GM12864 (cell line): ENCODE measurements around the gene ASRGL1.

ENCODE experiments used
- DNase-seq: peaks from one replicate; pipeline ENCODE4 v3.0.0-alpha.2; 2011; ENCODE audit warnings: low read depth
- H3K4me3 ChIP-seq: 2 replicates; pipeline ENCODE4 v1.5.1; 2011; ENCODE audit warnings: mild to moderate bottlenecking, low read depth, low read length, control low read depth
- TF ChIP-seq, protein P1 (sequence below): IDR thresholded peaks from 2 replicates; pipeline ENCODE4 v1.5.1; 2011; ENCODE audit warnings: low read depth, mild to moderate bottlenecking, moderate library complexity, low read length, control low read depth, inconsistent platforms; ENCODE audit errors: missing control alignments

The ASRGL1 gene

DNA sequence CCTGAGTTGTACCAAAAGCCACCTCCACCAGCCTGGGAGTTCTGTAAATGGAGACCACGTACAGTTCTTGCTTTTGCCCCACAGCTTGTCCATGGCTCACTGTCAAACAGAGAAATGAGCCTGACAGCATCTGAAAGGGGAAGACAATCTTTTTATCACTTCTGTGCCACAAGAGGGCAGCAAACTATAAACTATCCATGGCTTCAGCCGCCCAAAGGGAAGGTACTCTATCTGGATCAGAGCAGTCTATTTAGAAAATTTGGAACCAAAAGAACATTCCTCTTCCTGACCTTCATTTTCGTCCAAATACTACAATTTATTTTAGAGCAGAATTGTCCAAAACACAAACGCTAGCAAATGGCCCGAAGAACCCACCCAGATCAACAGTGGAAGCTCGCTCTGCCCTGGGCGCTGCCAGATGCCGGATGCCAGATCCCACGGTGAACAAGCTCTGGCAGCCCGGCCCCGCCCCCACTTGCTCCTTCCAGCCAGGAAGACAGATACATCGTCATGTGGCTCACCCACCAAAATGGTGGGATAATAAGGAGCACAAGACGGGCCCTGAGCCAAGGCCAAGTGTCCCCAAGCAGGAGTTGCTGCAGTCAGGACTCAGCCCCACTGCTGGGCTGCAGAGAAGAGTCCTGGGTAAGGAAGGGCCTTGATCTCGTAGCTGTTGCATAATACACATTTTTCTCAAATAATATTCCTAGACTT, 57.7 kb downstream of the ASRGL1 start:
- TF ChIP-seq, protein P1, sequence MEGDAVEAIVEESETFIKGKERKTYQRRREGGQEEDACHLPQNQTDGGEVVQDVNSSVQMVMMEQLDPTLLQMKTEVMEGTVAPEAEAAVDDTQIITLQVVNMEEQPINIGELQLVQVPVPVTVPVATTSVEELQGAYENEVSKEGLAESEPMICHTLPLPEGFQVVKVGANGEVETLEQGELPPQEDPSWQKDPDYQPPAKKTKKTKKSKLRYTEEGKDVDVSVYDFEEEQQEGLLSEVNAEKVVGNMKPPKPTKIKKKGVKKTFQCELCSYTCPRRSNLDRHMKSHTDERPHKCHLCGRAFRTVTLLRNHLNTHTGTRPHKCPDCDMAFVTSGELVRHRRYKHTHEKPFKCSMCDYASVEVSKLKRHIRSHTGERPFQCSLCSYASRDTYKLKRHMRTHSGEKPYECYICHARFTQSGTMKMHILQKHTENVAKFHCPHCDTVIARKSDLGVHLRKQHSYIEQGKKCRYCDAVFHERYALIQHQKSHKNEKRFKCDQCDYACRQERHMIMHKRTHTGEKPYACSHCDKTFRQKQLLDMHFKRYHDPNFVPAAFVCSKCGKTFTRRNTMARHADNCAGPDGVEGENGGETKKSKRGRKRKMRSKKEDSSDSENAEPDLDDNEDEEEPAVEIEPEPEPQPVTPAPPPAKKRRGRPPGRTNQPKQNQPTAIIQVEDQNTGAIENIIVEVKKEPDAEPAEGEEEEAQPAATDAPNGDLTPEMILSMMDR = peak; percentile 57
- peak; percentile 38 for DNase-seq
- H3K4me3 ChIP-seq = no peak overlapping the region

DNA sequence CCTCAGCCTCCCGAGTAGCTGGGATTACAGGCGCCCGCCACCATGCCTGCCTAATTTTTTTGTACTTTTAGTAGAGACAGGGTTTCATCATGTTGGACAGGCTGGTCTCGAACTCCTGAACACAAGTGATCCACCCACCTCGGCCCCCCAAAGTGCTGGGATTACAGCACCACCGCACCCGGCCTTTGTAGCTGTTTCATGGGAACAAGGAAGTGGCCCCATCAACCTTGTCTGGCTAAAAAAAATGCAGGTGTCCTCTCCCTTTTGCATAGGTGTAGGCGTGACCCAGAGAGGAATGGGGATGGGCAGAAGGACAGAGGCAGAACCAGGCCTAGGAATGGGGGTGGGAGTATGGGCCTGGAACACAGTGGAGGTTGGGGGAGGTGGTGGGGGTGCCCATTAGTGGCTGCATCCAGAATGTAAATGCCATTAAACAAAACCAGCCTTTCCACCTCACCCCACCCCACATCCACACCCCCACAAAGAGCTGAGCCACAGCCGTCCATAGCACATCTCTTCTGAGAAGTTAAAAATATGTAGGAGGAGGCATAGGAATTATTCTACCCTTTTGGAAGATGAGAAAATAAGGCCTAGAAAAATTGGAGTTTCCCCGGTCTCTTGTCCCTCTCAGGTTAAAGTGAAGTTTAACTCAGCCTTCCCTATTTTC, 58.8 kb downstream of the ASRGL1 start:
- H3K4me3 ChIP-seq = no peak overlapping the region
- TF ChIP-seq, protein P1 = no peak
- no peak for DNase-seq

DNA sequence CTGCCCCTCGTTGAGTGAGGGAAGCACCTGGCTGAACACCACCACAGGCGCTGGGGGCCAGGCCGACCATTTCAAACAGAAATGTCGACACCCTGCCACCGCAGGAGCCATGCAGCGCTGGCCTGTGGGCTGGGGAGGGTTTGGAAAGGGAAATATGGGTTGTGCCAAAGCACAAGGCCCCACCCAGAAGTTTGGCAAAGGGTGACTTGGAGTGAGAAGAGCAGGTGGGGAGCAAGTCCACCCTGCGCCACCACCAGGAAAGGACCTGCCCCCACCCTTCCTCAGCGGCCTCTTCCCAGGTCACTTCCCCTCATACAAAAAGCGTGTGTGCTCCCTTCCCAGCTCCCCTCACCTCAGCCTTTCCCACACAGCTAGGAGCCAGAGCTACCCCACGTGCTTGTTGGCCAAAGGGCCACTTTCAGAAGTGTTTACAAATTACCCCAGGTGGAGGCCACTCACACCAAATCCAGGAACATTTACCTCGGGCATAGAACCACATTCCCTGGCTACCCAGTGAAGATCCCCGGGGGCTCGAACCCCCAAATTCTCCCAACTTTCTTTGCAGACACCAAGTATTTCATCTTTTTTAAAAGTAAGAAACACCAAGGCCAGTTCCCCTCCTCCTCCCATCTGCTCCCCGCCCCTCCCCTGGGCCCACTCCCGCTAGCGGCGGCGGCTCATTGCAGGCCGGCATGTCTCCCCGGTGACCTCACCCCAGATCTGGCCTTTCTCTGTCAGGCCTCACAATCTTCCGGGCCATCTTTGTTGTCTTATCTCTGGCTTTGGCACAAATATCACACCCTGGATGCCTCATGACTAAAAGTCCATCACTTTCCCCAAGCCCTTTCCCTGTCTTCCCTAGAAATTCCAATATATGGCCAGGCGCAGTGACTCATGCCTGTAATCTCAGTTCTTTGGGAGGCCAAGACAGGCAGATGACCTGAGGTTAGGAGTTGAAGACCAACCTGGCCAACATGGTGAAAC, 61.1 kb downstream of the ASRGL1 start:
- DNase-seq = no peak
- TF ChIP-seq, protein P1 = no peak
- no peak overlapping the region for H3K4me3 ChIP-seq

DNA sequence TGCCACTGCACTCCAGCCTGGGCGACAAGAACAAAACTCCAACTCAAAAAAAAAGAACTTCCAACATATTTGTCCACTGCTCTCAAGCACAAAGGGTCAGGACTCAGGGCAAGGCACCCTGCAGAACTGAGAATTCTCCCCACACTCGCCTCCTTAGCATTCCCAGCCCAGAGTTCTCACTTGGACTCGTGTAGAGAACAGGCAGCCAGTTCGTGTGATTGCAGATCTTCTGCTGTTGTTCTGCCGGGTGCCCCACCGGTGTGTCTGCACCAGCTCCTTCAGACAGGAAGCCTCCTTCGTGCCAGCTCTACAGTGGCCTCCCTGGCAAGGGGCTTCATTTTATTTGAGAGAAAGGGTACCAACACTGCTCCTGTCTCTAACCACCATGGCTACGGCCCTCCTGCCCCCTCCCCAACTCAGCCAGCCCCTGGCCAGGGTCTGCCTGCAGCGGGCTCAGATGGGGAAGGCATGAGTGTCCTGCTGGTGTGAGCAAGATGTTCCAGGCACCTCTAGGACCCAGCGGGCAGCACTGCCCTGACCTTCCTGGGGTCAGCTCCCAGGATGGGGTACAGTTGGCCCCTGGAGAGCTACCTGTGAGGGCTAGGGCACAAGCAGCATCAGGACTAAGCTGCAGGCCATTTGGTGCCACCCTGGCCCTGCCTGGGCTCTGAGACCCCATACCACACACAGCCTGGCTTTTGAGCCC, 62.1 kb downstream of the ASRGL1 start:
- DNase-seq = no peak
- H3K4me3 ChIP-seq = no peak overlapping the region
- TF ChIP-seq, protein P1 = no peak

DNA sequence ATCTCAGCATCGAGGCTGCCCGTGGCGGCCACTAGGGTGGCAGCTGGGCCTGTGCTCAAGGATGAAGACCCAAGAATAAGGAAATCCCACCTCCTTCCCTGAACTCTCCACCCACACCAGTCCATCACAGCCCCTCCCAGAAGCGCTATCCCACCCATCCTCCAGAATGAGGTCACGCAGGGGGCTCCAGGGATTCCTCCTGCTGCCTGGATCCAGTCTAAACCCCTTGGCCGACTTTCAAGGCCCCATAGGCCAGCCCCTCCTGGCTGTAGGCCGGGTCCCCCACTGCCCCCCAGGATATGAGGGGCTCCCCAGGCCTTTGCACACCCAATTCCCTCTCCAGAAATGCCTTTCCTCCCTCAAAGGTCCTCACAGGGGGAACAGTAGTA, 62.6 kb downstream of the ASRGL1 start:
- DNase-seq = no peak
- TF ChIP-seq, protein P1 = no peak
- H3K4me3 ChIP-seq = no peak overlapping the region

DNA sequence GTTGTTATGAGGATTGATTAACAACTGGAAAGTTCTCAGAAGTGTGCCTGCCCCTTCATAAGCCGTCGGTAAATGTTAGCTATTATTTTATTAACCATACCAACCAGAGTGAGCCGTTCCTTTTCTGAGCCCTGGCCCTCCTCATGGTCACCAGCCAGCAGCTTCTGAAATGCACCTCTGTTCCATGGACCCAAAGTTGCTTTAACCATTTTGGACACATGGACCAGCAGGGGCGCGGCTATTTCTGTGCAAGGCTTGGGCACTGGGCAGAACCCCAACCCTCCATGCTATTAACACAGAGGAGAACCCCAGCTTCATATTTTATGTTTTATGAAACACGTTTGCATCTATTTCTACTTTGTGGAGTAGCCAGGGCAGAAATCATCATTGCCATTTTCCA, 63.0 kb downstream of the ASRGL1 start:
- DNase-seq = no peak

More for the DNA sequence above, 63.0 kb downstream of the ASRGL1 start:
- H3K4me3 ChIP-seq = no peak overlapping the region
- TF ChIP-seq, protein P1 = no peak
